ENCODE measurements around the gene WASHC4.

DNA sequence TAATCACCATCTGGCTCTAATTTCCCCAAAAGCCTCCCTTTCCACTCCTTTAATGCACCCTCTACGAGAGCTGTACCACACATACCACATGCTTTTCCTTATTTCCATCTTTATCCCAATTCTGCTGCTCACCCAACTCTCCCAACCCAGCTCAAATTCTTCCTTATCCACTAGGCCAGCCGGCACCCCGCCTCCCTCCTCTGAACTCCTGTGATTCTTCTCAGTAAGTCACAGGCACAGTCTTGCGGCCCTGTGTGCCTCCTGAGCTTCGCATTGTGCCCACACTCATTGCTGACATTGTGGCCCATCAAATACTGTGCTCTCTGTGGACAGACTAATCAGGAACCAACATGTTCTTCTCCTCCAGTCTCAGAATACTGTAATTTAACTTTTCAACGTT, 83.0 kb downstream of the WASHC4 start:
- TF ChIP-seq, protein P1, sequence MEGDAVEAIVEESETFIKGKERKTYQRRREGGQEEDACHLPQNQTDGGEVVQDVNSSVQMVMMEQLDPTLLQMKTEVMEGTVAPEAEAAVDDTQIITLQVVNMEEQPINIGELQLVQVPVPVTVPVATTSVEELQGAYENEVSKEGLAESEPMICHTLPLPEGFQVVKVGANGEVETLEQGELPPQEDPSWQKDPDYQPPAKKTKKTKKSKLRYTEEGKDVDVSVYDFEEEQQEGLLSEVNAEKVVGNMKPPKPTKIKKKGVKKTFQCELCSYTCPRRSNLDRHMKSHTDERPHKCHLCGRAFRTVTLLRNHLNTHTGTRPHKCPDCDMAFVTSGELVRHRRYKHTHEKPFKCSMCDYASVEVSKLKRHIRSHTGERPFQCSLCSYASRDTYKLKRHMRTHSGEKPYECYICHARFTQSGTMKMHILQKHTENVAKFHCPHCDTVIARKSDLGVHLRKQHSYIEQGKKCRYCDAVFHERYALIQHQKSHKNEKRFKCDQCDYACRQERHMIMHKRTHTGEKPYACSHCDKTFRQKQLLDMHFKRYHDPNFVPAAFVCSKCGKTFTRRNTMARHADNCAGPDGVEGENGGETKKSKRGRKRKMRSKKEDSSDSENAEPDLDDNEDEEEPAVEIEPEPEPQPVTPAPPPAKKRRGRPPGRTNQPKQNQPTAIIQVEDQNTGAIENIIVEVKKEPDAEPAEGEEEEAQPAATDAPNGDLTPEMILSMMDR (conservative IDR thresholded peaks at IDR 0.05; ENCODE audit: low read length), result no peak
- TF ChIP-seq EZH2phosphoT487 (IDR thresholded peaks at IDR 0.05; ENCODE audit: borderline replicate concordance), result no peak
